ENCODE data around the gene RBM19. TPM values are rescaled to one million over a fixed set of nuclear protein-coding genes. Genes with fewer than 3 reads are reported as not detected.

Gene RBM19
- total and polyA plus RNA-seq, 9 donors, result 11.6 to 44.0 (median 33.9) TPM

- no peaks in the 10 kb centered on the region for H3K9me3 ChIP-seq
- 40 to 44% (median 43%) methylated on average over 4 of the region's 4 CpGs for WGBS, 3 donors
- no peak overlapping the region for H3K27ac ChIP-seq
- no peaks in the 10 kb centered on the region for H3K27me3 ChIP-seq
- no peaks in the 10 kb centered on the region for H3K36me3 ChIP-seq
- no peak for DNase-seq
- intact Hi-C loops (cut with DNase I), result loop anchor here in 3 of 4 donors (5.0 to 10.0 kb wide), 3 partner anchors 531 to 1933 kb away; no protein-coding TSS in a partner anchor
- no peaks in the 10 kb centered on the region for H3K4me1 ChIP-seq (ENCODE audit: insufficient read depth)
- no peak overlapping the region for H3K4me3 ChIP-seq
- TF ChIP-seq POLR2A (IDR thresholded peaks at IDR 0.05) (no peak), EP300 (IDR thresholded peaks at IDR 0.05) (no peak)
- TF ChIP-seq, protein P1, sequence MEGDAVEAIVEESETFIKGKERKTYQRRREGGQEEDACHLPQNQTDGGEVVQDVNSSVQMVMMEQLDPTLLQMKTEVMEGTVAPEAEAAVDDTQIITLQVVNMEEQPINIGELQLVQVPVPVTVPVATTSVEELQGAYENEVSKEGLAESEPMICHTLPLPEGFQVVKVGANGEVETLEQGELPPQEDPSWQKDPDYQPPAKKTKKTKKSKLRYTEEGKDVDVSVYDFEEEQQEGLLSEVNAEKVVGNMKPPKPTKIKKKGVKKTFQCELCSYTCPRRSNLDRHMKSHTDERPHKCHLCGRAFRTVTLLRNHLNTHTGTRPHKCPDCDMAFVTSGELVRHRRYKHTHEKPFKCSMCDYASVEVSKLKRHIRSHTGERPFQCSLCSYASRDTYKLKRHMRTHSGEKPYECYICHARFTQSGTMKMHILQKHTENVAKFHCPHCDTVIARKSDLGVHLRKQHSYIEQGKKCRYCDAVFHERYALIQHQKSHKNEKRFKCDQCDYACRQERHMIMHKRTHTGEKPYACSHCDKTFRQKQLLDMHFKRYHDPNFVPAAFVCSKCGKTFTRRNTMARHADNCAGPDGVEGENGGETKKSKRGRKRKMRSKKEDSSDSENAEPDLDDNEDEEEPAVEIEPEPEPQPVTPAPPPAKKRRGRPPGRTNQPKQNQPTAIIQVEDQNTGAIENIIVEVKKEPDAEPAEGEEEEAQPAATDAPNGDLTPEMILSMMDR (IDR thresholded peaks at IDR 0.05), result no peak
Observed at GRCh38 chr12:113983777-113984448, 17.8 kb upstream of the RBM19 start.

DNA sequence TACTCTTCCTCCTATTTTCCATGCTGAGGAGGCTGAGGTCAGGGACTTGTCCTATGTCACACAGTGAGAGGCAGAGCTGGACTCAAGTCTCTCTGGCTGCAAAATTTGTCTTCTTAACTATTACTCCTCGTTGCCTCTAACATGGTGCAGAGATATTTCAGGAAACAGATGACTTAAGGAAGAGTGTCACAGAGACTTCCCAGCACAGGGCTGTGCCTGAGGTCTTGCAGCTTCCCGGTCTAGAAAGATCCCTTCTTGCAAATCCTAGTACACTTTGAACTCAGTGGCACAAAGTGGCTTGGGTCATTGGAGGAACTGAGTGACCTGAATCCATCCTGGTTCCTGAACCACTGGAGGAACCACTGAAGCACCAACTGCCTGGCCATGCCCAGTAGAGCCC is 17.1 kb upstream of the RBM19 start:
- H3K9me3 ChIP-seq, result no peaks in the 10 kb centered on the region
- WGBS, 3 donors, result 44 to 47% (median 45%) methylated on average over 2 of the region's 2 CpGs
- no peaks in the 10 kb centered on the region for H3K4me1 ChIP-seq (ENCODE audit: insufficient read depth)
- TF ChIP-seq, protein P1 (IDR thresholded peaks at IDR 0.05), result no peak
- no peak overlapping the region for H3K27ac ChIP-seq
- no peaks in the 10 kb centered on the region for H3K27me3 ChIP-seq
- no peak for DNase-seq
- H3K4me3 ChIP-seq, result no peak overlapping the region
- no peaks in the 10 kb centered on the region for H3K36me3 ChIP-seq
- intact Hi-C loops (cut with DNase I), result loop anchor here in 3 of 4 donors (5.0 to 10.0 kb wide), 3 partner anchors 532 to 1934 kb away; no protein-coding TSS in a partner anchor

DNA sequence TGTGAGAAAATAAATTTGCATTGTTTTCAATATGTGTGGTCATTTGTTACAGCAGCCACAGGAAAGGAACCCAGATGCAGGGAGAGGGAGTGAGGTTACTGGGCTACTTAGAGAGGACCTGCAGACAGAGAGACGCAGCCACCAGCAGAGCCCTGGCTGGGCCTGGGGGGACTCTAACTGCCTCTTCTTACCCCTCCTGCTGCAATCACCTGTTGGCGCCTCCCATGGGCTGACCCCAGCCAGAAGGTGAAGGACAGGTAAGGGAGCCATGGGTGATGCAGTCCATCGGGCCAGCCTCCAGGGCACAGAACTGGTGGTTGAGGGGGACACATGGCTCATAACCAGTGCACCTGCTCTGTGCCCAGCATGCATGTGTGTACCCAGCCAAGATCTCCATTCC is 15.8 kb upstream of the RBM19 start:
- DNase-seq, result no peak

GRCh38 chr12:113980537-113981337 is 14.6 kb upstream of the RBM19 start:
- TF ChIP-seq EP300 (IDR thresholded peaks at IDR 0.05), result no peak
- no peak for TF ChIP-seq POLR2A (IDR thresholded peaks at IDR 0.05)
- TF ChIP-seq, protein P1 (IDR thresholded peaks at IDR 0.05), result peak in 2 of 3 donors; percentile 31 to 50
- intact Hi-C loops (cut with DNase I), result loop anchor here in 3 of 4 donors (5.0 to 10.0 kb wide), 3 partner anchors 534 to 1937 kb away; no protein-coding TSS in a partner anchor
- Histone ChIP-seq H3K4me3 (no peak overlapping the region), H3K36me3 (no peaks in the 10 kb centered on the region), H3K27ac (no peak overlapping the region), H3K9me3 (no peaks in the 10 kb centered on the region), H3K4me1 (ENCODE audit: insufficient read depth) (no peaks in the 10 kb centered on the region), H3K27me3 (no peaks in the 10 kb centered on the region)
- WGBS, 3 donors, result 11 to 16% (median 13%) methylated on average over 12 of the region's 12 CpGs
- DNase-seq, result no peak

More for the DNA sequence above, 15.8 kb upstream of the RBM19 start:
- H3K4me1 ChIP-seq (ENCODE audit: insufficient read depth), result no peaks in the 10 kb centered on the region
- TF ChIP-seq, protein P1 (IDR thresholded peaks at IDR 0.05), result no peak
- no peak for TF ChIP-seq EP300 (IDR thresholded peaks at IDR 0.05)
- no peak for TF ChIP-seq POLR2A (IDR thresholded peaks at IDR 0.05)
- H3K27me3 ChIP-seq, result no peaks in the 10 kb centered on the region
- no peak overlapping the region for H3K27ac ChIP-seq
- 79 to 83% (median 79%) methylated on average over 3 of the region's 3 CpGs for WGBS, 3 donors
- H3K36me3 ChIP-seq, result no peaks in the 10 kb centered on the region
- H3K9me3 ChIP-seq, result no peaks in the 10 kb centered on the region
- no peak overlapping the region for H3K4me3 ChIP-seq
- intact Hi-C loops (cut with DNase I), result loop anchor here in 3 of 4 donors (5.0 to 10.0 kb wide), 3 partner anchors 533 to 1935 kb away; no protein-coding TSS in a partner anchor
